Activated gamma-delta T cell treated with Interleukin-2 at 50 U/mL for 16 hours (primary cell): ENCODE results near the gene FAM43A.
A peak's percentile ranks its signal among the peaks of the same experiment; 100 is the strongest.

Experiments used
- DNase-seq: peaks from one replicate; pipeline ENCODE4 v3.0.0-alpha.2; 2020

FAM43A gene

DNA sequence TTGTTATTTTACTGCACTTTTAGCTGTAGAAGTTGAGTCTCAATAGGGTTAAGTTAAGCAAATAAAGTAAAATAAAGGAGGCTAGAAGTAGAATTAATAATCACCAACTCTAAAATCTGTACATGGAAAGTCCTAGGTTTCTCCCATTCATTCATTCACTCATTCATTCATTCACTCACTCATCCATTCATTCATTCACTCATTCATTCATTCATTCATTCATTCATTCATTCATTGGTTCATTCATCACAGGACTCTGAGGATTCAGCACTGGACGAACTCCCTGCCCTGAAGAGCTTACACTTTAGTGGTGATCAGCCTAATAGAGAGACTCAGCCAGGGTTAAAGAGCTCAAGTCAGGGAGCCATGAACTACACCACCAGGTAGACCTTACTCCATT lies 9.2 kb upstream of the FAM43A start:
- DNase-seq, result no peak

DNA sequence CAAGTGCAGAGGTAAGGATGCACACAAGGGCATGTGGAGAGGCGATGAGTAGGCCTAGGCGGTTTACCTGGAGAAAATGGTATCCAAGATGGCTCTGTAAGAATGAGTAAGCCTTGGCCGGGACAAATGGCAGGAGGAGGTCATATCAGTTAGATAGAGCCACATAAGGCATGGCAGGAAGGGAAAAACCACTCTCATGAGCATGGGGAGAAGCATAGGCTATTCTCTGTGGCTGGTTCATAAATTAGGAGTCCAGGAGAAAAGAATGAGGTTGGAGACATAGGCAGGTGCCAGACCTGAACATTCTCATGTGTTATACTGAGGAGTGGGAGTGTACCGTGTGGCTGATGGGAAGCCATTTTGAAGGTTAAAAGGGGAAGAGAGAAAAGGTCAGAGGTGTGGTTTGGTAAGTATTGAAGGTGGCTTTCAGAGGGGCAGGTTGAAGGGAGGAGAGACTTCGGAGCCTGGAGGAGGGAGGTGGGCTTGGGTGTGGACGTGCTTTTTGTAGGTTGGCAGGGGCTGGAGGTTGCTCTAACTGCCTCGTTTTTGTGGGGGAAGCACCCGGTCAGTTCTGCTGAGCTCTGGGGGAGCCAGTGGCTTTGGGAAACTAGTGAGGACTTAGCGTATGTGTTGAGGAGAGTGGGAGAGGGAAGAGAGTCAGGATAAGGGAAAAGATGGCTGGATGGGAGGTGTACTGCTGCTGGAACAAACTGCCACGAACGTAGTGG lies 4.6 kb upstream of the FAM43A start:
- DNase-seq, result no peak

DNA sequence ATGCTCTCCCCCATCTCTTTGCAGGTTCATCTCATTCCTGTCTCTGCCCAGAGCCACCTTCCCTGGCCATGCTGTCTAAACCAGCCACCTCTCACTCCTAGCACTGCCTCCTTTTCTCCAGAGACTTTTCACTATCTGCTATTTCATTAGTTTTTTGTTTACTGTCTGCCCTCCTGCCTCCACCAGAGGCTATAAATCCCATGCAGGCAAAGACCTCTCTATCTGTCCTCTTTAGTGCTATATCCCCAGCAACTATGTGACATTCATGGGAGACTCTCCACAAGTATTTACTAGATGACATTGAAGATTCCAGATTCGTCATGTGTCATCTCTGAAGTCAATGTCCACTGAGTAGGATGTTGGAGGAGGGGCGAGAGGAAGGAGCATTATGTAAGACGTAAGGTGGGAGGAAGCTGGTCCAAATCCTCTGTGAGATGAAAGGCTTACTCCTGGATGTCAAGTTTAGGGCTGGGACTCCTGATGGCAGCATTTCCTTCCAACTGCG lies 3.4 kb upstream of the FAM43A start:
- DNase-seq, result no peak

DNA sequence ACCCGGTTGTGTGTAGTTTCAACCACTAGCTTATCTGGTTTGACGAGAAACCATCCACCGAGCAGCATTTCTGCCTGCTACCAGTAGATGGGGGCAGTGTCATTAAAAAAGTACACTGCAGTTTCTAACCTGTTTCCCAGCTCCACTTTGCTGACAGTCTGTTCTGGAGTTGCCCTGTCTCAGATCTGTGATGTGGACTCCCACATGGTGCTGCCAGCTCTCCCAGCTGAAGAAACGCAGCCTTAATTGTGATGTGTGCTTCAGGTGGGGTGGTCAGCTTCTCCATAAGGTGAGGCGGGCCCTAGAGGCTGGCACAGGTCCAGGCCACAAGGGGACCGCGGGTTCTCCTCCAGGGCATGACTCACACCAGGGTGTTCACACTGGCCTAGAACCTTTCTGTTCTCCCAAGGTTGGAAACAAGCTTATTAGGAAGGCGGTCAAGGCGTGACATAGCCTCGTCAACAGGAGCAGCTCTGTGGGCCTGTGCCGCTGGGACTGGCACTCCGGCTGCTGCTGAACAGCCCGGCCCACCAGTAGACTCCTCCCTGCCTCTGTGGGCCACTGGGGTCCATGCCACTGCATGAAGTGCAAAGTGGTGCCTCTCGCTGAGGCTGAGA lies 2.9 kb upstream of the FAM43A start:
- peak; percentile 60 for DNase-seq

DNA sequence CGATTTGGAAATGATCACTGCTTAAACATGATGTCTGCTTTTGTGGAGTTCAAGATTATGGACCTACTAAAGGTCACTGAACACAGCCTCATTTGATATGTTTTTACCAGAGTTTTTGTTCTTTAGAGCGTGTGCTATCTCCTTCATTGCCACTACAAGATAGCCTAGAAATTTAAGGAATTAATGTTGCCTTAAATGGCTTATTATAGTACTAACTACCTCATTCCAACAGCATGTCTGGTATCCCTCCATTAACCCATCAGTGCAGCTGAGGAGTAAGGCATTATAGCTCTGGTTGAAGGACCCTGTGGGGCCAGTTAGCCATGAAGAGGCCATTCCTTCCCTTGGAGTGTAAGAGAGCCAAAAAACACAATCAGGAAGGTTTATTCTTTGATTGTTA lies 2.3 kb upstream of the FAM43A start:
- DNase-seq, result no peak

DNA sequence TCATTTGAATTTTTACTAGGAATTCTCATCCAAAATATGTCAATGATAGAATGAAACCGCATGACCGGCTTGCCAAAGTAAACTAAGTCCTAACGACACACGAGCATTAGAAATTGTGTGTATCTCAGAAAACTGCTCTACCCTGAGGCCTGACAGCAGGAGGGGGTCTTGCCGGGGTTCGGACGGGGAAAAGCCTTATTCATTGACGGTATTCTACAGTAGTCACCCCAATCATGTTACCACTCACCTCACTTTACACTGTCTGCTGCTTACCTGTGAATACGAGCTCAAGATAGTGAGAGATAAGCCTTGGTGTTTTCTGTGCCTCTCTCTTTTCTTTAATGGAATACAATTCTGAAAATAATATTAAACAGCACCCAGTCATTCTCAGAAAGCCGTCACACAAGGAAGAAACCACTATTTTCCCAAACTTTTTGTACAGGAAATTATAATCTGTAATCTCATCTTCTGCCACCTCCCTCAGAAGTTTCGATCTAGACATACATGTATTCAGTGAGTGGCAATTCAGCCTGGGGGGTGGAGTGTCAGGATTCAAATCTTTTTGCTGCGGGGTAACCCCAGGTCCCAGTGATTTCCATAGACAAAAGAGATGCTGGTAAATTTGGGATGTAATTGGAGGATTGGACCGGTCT lies 492 bp upstream of the FAM43A start:
- no peak for DNase-seq

DNA sequence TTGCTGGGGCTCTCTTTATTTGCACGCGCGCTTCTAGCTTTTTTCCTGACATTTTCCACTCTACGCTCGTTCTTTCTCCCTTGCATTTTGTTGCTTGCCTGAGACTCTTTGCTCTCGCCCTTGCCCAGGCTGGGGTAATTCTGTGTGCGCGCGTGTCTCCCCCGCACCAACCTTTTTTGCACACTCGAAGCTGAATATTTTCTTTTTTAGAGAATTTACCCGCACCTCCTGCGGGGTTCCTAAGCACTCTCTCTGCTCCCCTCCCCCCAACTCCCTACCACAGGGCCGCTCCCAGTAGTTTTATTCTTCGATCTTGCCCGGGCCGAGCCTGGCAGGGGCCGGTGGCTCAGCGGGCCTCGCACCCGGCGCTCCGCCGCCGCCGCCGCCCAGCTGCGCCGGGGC lies 732 bp downstream of the FAM43A start:
- DNase-seq, result no peak

DNA sequence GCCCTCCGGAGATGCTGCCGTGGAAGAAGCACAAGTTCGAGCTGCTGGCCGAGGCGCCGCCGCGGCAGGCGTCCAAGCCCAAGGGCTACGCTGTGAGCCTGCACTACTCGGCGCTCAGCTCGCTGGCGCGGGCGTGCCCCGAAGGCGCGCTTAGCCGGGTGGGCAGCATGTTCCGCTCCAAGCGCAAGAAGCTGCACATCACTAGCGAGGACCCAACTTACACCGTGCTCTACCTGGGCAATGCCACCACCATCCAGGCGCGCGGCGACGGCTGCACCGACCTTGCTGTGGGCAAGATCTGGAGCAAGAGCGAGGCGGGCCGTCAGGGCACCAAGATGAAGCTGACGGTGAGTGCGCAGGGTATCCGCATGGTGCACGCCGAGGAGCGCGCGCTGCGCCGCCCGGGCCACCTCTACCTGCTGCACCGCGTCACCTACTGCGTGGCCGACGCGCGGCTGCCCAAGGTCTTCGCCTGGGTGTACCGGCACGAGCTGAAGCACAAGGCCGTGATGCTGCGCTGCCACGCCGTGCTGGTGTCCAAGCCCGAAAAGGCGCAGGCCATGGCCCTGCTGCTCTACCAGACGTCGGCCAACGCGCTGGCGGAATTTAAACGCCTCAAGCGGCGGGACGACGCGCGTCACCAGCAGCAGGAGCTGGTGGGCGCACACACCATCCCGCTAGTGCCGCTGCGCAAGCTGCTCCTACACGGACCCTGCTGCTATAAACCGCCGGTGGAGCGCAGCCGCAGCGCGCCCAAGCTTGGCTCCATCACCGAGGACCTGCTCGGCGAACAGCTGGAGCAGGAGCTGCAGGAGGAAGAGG lies 1.3 kb downstream of the FAM43A start:
- peak; percentile 17 for DNase-seq

DNA sequence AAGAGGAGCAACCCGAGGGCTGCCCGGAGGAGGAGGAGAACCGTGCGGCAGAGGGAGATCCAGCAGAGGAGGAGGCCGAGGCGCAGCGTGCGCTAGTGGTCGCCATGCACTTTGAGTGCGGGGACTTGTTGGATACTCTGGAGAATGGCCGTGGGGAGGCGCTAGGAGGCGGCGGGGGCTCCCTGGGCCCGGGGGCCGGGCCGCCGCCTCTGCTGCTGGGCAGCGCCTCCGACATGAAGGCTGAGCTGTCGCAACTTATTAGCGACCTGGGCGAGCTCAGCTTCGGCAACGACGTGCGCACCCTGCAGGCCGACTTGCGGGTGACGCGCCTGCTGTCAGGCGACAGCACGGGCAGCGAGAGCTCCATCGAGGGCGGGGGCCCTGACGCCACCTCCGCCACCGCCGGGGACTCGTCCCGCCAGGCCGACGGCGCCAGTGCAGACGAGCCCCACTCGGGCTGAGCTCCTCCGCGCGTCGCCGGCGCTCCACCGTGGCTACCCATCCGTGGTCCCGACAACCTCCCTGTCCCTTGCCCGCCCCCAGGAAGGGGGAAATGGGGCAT lies 2.0 kb downstream of the FAM43A start:
- DNase-seq, result peak; percentile 72

DNA sequence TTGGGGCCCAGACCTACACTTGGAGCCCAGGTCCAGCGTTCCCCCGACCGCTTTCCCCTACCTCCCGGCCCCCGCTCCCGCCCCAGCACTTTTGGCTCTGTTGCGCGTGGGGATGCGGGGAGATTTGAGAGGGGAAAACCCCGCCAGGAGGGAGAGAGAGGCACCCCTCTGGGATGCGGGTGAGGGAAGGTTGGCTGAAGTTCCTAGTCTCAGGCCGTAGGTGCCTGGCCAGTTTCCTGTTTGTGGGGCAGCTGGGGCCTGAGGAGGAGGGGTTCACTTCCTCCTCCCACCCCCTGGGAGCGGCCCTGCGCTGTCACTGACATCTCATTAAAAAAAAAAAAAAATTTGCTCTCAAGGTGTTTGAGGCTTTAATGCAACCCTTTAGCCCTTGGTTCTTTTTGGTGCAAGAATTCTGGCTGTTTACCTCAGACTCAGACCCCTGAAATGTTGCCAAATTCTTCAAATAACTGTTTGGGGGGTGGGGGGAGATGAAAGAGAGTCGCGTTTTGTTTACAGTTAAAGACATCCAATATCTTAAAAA lies 2.6 kb downstream of the FAM43A start:
- DNase-seq, result peak; percentile 36

DNA sequence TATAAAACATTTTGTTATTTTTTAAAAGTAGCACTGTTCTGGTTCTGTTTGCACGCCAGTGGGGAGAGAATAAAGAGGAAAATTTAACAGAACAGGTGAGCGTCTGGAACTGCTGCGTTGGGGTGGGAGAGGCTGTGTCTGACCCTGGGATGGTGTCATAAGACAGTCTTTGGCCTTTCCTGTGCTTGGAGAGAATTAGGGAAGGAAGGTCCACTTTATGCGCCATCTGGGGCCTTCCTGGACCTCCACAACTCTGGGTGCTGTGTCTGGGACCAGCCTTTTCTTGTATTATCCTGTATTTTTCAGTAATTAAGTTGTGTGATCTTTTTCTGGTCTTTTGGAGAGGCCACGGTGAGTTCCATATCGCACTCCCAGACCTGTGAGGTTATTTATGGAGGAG lies 3.3 kb downstream of the FAM43A start:
- no peak for DNase-seq

DNA sequence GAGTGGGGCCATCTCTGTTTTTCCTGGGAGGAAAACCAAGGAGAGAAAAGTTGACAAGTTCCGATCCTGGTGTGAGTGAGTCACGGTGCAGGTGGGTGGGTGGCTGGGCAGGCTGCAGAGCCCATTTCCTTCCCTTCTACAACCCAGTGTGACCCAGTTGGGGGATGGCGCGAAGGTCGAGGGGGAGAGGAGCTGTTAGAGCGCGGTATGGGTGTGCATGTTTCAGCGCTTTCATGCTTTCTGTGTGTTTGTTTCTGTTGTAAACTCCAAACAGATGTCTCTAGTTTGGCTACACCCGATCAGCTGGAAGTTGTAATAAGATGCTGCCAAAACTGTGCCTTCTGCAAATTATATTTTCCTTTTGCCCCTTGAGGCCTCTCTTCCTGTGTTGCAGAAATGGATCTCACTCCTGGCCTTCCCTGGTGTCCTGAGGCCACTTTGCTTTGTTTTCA lies 3.8 kb downstream of the FAM43A start:
- DNase-seq, result peak; percentile 31

DNA sequence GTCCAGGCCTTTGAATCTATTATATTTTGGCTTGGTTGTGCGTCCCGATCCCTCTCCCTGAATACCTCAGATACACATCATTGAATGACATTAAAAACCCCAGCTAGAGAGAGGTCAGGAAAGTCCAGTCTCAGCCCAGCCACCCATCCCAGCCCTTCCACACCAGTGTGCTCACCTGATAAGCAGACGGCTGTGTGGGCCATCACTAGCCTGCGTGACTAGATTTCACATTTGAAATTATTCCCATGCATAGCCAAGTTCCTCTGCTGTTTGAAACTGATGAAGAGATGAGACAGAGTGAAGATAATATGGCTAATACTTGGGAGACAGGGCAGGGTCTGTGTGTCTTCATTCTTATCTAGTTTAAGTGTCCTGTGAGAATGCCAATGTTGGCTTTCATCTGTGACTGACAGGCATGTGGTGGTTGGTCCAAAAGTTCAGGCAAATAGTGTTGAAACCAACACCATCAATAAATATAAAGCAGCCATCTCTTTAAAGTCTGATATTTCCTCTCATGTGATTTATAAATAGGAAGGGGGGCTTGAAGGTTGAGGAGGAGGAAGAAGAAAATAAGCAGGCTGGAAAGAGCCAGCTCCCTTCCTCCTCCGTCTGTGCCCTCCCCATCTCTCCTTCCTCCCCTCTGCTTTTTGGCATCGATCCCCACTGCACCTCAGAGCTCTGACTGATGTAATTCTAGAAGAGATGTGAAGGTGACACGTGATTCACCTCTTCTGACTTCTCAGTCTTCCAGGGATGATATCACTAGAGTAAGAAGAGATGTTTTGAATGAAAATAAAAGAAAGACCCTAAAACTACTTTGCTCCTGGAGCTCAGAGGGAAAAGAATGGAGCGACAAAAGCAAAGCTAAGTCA lies 5.1 kb downstream of the FAM43A start:
- no peak for DNase-seq

DNA sequence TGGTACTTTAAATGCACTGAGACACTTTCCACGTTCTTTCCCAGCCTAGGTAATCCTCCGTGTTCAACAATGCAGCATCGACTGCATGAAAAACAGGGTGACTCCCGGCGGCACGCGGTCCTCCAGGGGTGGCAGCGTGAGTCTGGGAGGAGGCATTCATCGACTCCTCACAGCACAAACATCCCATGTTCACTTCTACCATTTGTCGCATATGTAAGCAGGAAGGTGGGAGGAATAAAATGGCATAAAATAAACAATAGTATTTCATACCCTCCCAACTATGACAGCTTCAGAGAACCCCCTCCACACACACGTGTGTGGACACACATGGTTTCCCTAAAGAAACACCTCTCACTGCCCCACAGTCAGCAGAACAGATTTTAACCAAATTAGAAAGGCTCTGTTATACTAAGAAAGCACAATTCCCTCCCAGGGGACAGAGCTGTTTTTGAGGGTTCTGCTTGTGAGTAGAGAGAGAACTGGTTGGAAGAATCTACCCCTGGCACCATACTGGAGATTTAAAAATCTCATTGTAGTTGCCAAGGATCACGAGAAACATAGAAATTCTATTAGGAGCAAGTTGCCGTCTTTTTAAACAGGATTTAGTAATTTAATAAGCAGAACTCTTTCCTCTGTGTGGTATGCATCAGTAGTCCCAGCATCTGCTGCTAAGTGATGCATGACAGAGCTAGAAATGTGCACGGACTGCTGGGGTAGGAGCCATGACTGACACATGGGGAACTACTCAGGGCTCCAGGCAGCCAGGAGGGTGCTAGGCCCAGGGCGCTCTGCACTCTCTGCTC lies 6.0 kb downstream of the FAM43A start:
- no peak for DNase-seq

DNA sequence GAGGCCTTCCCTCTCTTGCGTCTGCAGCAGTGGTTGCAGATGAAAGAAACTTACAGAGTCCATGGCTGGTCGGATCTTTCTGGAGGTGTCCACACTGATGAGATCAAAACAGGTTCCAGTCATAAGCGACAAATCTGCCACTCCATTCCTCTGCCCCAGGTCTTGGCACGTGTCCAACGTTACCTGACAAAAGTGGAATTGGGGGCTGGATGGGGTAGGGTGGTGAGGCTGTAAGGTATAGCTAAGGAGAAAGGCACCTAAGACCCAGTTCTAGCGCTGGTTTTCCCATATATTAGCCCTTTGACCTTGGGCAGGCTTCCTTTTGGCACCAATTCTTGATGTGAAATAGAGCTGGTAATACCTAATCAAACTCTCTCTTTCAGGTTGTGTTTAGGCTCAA lies 11.0 kb downstream of the FAM43A start:
- no peak for DNase-seq

DNA sequence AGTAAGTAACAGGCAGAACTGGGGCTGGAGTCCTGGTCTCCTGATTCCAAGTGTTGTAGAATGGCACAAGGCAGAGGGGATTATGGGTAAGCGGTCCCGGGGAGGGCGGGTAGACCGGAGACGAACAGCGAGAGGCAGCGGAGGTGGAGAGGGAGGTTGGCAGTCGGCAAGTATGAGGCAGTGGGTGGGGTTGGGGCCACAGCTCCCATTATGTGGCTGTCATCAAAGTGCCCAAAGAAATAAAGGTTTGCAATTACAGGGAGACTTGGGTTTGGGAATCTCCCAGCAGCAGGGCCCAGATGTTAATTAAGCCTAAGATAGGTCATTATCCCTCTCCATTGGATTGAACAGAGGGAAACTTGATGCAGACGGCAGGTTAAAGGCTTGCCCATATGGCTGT lies 16.9 kb downstream of the FAM43A start:
- no peak for DNase-seq

DNA sequence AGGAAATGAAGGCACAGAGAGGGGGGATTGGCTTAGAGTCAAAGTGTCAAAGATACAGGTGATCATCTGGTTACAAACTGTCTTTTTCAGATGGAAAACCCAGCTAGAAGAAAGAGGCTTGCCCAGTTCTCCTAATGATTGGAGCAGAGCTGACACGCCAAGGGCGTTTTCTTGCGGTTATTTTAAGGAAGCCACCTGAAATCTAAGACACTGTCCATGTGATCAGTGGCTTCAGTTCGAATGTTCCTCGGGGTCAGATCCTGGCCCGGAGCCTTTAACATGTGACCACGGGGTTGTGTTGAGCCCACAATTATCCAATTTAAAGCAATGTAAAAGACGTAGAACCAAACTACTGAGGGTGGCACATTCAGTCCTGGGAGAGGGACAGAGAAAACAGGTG lies 19.5 kb downstream of the FAM43A start:
- no peak for DNase-seq

DNA sequence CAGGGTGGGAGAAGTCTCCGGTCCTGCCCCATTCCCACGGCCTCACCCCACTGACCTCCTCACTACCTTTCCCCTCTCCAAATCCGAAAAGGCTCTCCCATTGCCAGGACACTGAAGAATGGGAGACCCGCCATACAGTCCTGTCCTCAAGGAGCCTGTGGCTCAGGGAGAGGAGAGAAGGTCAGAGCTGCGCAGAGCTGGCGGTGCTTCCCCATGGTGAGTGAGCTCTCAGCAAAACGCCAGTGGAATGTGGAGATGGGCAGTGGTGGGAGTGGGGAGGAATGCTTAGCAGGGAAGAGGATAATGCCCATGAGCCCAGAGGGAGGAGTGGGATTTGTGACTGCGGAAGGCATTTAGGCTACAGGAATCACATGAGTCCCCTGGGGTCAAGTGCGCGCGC lies 20.1 kb downstream of the FAM43A start:
- DNase-seq, result no peak

DNA sequence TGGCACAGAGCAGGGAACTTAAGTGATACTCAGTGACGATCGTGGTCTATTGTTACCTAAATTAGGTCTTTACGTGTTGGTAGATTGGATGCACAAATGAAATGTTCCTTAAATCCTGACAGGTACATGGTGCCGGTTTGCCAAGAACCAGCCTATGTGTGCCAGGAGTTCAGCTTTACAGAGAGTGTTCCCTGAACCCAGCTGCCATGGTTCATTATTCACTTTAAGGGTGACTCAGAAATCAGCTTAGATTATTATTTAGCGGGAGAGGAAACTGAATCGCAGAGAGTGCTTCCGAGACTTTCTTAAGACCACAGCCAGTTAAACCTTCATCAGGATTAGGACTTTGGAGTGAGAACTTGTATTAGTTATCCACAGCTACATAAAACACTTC lies 21.5 kb downstream of the FAM43A start:
- DNase-seq, result no peak

DNA sequence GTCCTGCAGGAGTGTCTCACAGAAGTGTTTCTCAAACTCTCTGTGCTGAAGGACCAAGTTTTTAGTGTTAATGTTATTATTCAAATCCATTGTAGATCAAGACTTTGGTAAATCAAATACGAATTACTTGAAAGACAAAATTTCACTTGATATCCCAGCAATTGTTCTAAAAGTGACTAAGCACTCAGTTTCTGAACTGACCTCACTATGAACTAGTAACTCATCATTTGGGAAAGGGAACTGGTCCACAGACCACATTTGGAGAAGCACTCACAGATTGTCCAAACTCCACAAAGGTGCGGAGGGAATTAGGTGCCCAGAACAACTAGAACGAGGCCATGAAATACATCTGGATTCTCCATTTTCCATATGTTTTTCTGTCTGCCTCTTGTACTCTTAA lies 25.6 kb downstream of the FAM43A start:
- no peak for DNase-seq

DNA sequence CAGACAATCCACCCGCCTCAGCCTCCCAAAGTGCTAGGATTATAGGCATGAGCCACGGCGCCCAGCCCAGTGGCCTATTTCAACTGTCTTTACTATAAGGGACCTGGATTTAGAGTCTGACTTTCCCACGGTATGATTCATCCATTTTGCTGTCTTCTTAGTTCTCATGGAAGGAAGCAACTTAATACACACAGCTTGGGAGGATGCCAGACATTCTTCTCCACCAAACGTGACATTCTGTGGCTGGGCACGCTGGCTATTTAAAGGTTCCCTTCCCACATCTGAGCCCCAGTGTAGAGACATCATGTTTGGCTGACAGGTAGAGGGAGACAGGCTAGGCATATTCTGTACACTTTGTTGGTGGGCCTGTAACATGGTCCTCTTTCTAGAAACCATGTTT lies 26.2 kb downstream of the FAM43A start:
- no peak for DNase-seq
